ENCODE measurements around the gene NABP2.
"Not testable (repeated sequence)": the region's sequence is repeated elsewhere in the genome, so short reads cannot be mapped to it uniquely, and the experiment has no call there.

The NABP2 gene

DNA sequence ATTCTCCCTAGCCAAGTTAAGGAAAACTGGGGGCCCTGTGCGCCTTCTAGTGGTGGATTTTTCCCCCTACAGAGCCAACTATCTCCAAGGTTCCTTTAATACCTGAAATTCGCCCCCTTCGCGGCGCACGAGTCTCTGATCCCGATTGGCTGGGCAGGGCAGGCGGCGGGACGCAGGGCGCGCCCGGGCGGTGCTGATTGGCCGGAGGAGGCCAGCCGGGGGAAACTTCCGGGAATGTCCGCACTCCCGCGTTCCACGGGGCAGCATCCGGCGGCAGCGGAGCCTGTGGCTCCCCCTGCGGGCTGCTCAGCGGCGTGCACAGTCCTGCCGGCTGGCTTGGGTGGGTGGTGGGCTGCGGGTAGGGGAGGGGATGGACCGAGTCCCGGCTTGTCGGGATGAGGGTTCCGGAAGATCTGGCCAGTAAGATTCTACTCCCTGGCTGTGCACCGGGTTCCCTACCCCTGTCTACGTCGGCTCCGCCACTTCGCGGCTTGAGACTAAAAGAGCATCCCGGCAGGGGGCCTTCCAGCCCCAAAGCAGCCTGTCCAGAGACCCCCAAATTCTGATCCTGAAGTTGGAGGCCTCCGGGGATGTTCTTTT lies at the start of gene NABP2:
Gene NABP2 (plus strand): TSS at position 241 of the 600 bp plus-strand sequence. CDS start 515 bp downstream, outside the sequence.
- DNase-seq, result peak; percentile 93

DNA sequence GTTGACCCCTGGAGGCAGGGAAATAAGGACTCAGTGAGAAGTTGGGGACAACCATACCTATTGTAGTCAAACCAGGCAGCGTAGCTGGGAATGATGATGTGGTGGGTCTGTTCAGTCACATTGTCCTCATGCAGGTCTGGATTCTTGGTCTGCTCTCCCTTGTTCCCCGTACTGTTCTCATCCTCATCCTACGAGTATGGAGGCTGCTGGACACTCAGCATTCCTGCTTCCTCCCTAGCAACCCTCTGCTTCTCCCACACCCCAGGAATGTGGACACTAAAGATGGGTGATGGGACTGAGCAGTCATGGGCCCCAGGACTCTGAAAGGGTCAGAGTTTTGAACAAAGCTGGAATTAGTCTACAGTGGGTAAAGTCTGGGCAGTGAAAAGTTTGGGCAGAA lies 45.8 kb upstream of the NABP2 start:
- no peak for DNase-seq

DNA sequence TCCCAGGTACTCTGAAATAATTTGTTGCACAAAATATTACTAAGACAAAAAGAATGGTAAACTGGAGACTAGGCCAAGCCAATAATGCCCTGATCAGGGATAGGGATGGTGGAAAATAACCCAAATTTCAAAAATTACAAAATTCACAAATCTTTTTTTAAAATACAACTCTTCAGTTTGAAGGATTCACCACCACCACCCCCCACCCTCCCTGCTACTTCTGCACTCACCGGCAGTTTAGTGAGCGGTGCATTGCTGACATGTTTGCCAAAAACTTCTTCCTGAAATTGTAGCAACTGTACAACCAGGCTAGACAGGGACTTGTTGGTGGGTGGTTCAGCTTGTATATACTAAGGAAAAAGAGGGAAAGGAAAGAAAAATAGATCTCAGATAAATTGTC lies 37.2 kb upstream of the NABP2 start:
- no peak for DNase-seq

DNA sequence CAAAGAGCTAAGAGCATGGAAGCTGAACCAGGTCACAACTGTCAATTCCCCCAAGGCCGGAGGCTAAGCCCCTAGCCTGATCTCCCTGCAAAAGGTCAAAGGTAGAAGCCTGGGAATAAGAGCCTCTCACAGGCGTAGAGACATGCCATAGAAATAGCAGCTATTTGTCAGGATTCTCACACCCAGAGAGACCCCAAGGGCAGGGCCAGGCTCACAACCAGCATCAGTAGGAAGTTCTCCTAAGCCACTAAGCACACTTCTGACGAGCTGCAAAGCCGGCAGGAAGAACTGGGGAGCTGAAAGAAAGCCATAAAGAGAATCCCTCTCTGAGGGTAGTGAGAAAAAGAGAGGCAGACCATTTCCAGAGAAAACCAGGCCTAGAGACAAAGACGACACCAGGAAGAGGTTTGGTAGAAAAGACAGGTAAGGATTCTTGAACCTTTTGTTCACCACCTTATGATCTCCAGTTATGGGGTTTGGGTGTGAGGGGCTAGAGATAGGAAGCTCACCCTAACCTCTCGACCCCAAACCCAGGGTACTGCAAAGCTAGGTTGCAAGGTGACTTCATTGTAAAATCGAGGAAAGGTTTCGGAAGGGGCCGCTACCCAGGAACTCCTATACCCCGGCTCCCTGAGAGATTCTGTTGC lies 35.9 kb upstream of the NABP2 start:
- no peak for DNase-seq

DNA sequence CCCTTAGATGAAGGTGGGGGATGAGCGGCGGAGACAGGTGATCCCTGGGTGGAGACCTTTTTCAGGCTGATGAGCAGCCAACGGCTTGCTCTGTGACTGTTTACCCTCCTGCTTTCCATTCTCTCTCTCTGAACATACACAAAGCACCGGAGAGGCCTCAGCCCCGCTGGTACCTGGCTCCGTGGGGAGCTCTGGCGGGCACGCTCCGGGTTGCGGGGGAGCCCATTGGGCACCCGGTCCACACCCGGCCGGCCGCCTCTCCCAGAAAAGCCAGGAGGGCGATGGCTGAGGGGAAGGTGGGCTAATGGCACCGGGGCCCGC lies 35.4 kb upstream of the NABP2 start:
- no peak for DNase-seq

DNA sequence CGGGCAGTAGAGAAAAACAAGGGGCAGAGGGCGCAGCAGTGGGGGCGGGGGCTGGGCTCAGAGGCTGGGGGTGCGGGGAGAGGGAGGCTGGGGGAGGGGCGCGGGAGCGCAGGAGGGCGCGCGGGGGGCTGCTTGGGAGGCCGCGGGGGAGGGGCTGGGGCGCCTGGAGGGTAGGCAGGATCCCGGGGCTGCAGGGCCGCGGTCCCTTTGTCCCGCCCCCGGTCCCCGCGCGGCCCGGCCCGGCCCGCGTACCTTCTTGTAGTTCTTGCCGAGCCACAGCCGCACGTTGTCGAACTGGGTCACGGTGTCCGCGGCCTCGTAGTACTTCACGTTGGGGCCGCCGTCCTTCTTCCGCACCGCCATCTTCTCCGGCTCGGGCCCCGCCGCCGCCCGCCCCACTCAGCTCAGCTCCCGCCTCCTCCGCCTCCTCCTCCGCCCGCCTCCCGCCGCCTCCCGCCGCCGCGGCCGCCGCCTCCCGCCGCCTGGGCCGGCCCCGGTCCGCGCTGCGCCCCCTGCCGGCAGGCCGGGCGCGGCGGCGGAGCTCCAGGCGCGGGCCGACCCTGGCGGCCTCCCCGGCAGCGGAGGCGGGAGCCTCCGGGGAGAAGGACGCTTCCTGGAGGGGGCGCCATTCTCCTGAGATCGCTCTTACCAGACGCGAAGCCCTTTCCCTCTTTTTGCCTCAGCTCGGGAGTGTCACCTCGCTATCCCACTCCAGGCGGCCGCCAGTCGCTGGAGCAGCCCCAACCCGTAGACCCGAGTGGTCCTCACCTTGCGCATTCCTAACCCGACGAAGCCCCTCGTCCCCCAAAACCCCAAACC lies 34.8 kb upstream of the NABP2 start, which contains the start of gene SMARCC2:
Gene SMARCC2 (minus strand): TSS at position 385 of the 819 bp plus-strand sequence. CDS start 22 bp downstream, at position 363.
- DNase-seq, result peak; percentile 80

DNA sequence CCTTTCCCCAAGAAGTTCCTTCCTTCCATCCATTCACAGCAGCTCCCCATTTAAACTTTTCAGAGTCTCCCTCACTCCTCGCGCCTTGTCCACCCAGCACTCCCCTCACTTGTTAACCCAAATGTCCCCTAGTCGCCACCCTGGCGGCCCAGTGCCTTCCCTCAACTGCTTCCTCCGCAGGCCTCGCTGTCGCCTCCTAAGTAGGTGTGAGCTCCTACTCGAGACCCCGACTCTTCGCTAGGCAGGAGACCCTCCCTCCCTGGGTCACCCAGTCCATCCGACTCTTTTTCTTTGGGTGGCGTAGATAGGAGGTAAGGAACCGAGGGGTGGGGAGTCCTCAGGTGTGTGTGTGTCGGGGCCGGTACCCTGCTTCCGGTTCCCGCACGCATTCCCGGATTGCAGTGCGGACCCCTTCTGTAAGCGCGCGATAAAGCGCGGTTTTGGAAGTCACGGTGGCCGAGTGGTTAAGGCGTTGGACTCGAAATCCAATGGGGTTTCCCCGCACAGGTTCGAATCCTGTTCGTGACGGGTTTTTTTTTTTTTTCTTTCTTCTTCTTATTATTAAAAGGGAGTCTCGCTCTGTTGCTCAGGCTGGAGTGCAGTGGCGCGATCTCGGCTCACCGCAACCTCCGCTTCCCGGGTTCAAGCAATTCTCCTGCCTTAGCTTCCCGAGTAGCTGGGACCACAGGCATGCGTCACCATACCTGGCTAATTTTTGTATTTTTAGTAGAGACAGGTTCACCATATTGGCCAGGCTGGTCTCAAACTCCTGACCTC lies 34.0 kb upstream of the NABP2 start:
- peak; percentile 87 for DNase-seq

DNA sequence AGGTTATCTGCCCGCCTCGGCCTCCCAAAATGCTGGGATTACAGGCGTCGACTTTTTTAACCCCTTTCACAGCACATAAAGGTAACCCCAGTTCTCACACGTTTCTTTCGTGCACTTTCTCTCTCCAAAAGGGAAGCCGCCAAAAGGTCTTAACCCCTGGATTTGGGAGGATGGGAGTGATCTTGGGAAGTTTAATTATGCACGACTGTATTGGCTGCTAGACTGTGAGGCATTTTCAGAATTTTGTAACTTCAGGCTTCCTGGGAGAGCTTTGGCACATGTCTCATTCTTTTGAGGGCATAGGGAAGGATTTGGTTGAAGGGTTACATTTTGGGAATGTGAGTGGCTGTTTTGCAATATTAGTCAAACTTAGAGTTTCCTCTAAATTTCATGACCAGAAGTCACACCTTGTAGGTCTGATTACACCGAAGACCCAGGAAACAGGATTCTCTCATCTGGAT lies 33.4 kb upstream of the NABP2 start:
- no peak for DNase-seq

DNA sequence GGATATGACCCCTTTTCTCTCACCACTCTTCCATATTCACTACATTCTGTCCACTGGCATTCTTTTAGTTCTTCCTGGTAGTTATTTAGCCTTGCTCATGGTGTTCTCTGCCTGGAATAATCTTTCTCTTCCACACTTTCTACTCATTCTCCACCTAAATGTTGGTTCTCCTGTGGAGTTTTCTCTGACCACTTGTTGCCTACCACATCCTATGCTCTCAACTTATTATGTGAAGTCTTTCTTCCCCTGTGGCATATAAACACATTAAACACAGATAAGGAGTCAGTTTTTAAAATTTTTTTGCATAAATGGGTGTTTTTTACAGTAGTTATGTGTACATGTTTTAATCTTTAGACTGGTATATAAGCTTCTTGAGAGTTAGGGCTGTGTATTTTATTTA lies 31.6 kb upstream of the NABP2 start:
- DNase-seq, result no peak

DNA sequence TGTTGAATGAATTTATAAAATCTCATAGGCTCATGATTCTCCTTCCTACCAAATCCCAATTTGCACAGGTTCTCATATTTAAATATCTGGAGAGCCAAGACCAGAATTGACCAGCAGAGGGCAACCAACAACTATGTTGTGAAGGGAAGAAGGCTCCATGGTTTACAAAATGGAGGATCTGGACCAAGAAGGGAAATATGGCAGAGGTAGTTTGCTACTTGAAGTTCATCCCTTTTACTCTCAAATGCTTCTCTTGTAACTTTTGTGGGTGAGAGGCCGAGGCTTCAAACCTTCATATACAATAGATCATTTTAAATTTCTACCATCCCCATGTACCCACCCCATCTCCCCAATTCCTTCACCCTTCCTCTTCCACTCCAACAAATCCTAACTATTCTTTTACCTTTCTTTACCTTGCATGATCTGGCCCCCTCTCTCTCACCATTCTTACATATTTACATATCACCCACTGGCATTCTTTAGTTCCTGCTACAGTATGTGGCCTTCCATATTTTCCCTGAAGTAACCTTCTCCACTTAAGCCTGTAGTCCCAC lies 31.0 kb upstream of the NABP2 start:
- DNase-seq, result peak; percentile 63

DNA sequence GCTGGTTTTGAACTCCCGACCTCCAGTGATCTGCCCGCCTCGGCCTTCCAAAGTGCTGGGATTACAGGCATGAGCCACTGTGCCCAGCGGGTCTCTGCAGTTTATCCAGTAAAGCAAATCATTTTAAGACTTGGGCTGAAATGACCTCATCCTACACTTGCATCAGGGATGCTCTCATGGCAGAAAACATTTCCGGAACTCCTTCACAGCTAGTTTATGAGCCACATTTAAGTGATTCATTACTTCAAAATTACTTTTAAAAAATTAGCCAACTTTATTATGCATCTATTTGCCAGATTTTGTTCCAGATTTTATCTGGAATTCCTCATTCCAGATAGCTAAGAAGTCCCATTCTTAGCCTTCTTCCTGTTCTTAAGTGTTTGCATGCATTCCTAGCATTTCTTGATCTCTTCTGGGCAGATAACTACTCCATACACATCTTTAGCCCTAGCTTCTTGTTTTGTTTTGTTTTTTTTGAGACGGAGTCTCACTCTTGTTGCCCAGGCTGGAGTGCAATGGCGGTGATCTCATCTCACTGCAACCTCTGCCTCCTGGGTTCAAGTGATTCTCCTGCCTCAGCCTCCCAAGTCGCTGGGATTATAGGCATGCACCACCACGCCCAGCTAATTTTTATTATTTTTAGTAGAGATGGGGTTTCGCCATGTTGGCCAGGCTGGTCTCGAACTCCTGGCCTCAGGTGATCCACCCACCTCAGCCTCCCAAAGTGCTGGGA lies 27.2 kb upstream of the NABP2 start:
- not testable (repeated sequence) for DNase-seq

DNA sequence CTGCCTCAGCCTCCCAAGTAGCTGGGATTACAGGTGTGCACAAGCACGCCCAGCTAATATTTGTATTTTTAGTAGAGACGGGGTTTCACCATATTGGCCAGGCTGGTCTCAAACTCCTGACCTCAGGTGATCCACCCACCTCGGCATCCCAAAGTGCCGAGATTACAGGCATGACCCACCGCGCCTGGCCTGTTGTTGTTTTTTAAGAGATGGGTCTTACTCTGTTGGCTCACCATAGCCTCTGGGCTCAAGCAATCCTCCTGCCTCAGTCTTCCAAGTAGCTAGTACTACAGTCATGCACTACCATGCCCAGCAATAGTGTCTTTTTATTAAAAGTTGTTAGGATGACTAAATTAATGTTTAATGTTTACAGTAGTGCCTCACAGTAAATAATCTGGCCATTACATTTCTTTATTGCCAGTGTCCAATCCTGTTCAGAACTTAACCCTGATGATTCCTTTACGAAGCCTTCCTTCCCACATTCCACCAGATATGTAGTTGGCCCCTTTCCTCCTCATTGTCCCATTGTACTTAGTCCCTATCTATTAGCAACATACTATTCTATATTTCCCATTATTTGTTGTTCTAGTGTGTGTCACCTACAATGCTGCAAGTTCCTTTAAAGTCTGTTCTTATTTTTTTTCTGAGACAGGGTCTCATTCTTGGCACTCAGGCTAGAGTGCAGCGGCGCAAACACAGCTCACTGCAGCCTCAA lies 26.1 kb upstream of the NABP2 start:
- DNase-seq, result no peak

DNA sequence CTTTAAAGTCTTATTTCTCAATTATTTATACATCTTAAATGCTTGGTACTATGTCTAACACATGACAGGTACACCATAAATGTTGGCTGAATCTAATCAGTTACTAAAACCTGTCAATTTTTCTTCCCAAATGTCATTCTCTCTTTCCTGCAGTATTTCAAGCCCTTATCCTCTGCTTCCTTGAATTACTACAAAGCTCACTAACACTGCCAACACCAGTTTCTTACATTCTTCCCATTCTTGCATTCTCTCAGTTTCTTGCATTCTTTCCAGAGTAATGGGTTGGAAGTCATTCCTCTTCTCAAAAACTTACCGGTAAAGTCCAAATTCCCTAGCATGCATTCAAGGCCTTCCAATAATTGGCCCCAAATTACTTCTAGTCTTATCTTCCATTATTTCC lies 25.3 kb upstream of the NABP2 start:
- DNase-seq, result no peak

DNA sequence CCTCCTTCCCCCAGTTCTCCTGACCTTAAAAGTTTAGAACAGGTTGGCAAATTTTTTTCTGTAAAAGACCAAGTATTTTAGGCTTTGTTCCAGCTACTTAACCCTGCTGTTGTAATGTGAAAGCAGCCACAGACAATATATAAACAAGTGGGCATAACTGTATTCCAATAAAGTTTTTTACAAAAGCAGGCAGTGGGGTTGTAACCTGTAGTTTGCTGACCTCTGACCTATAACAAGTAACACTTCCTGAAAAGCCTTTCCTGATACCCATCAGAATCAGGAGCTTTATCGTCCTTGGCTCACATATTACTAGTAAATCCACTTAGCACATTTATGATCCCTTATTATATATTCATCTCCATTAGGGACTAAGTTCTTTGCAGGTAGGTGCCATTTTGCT lies 21.8 kb upstream of the NABP2 start:
- no peak for DNase-seq

DNA sequence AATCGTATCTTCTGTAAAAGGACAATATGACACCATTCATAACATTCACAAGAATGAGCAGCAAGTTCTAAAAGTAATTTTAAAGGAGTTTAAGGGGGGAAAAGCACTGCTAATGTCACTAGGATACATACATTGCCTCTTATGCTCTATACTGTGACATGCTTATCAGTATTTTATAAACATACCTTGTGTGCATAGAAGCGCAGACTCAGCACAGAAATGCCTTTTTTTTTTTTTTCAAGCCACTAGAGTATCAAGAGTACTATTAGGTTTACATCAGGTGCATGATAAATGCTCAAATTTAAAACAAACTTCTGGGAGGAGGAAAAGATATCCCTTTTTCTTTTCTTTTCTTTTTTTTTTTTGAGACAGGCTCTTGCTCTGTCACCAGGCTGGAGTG lies 21.3 kb upstream of the NABP2 start:
- DNase-seq, result no peak

DNA sequence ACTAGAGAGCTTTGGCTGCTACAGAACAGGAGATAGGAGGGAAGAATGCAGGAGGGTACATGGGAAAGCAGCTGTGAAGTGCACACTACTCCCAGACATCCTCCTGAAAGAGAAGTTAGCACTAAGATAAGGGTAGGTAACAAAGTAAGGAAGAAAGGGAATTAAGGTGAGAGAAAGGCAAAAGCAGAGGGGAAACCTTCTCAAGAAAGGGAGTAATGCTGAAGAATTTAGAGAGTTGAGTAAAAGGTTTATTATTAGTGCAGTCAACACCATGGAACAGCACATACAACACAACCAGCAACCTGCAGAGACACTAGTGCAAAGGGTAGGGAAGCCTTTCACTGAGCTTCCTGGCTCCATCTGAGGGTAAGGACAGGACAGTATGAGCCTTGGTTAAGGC lies 19.9 kb upstream of the NABP2 start:
- no peak for DNase-seq

DNA sequence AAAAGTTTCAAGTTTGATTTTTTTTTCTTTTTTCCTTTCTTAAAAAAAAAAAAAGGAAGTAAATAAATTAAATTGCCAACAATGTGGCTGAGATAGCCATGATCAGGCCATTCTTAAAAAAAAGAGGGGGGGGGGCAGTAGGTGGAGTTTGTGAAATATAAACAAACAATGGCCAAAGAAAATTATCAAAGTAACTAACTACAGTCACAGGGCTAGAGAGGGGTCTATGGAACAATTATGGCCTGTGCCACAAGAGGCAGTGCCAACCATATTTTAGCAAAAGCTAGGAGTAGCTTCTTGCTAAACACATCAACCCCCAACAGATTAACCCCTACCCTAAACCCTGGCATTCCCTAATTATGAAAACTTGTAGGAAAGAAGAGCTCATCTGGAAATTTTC lies 18.7 kb upstream of the NABP2 start:
- no peak for DNase-seq

DNA sequence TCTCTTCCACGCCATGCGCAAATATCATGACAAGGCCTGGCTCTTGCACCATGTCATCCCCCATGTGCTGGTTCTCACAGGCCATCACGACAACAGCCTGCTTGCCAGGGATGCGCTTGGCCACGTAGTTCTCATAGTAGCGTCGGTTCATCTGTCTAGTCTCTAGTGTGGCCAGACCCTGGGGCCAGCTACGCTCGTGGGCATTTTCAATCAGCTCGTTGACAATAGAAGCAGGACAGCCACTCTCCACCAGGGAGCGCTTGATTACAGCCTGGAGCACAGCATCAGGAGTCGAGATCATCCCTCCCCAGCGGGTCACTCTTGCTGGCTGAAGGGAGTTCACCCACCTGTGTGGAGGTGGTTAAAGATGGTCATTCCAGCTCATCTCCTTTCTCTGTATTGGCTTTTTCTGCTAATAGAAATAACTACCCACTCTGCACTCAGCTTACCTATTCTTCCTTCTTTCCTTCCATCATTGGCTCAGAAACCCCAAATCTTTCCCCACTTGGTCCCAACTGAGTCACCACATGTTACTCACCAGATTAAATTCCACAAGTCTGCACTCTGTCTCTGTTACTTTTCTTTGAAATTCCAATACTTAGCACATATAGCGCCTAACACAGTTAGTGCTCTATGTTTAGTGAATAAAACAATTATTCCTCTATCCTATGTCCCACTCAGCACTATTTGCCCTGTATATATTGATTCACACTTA lies 17.5 kb upstream of the NABP2 start:
- DNase-seq, result peak; percentile 20

DNA sequence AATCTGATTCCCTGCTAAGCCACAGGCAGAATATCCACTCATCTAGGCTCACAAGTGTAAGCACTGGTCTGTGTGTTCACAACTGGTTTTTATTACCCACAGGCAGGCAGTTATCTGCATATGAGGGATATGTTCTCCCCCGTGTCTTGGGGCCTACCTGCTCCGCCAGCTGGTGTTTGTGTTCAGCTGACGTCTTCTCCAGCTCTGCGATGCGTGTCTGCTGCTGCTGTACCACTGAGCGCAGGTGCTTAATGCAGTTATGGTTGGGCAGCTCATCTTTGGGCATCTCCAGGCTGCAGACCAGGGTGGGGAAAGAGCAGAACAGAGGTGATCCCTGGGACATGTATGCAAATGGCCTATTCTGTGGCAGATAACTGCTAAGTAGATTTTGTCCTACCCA lies 16.1 kb upstream of the NABP2 start:
- no peak for DNase-seq

DNA sequence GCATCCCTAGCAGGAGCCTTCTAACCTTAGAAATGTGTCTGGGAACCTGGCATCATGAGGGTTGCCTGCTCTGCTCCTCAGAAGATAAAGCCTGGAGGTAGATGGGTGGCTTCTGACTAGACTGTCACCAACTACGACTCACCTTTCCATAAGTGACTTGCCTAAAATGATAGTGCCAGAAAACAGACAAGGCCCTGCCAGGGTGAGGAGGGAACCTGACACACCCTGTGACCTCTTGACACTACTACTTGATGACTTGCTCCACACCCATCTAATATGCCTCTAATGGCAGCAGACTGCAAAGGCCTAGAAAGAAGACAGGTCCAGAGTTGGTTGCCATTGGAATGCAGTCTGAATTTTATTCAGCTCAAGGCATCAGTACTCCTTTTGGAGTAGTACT lies 11.8 kb upstream of the NABP2 start:
- no peak for DNase-seq

DNA sequence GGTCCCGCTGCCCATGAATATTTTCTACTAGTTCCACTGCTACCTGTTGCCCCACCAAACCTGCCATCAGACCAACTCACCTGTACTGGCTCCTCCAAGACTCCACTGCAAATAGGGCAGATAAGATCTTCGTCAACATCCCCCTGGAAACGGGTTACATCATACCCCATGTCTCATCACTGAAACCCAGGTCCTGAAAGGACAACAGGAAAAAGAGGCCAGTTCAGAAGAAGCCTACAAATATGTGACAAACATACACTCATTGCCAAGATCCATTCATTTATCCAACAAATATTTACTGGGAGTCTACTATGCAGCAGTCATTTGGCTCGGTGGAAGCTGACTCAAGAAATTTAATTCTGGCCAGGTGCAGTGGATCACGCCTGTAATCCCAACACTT lies 10.3 kb upstream of the NABP2 start:
- DNase-seq, result no peak
